MG63 (cell line): Measurements from ENCODE around the gene EMX2. TPM values are rescaled to one million over a fixed set of nuclear protein-coding genes. Genes with fewer than 3 reads are reported as not detected.
"Not testable (repeated sequence)": the region's sequence is repeated elsewhere in the genome, so short reads cannot be mapped to it uniquely, and the experiment has no call there.

Experiments used
- DNase-seq: peaks from one replicate; pipeline ENCODE4 v3.0.0-alpha.2; 2020
- H3K27me3 ChIP-seq: fragments of 250-450 bp; sonication (Bioruptor Pico); 2 replicates; pipeline ENCODE4 v1.5.1; 2020; ENCODE audit warnings: mild to moderate bottlenecking, moderate library complexity
- H3K36me3 ChIP-seq: fragments of 250-450 bp; sonication (Bioruptor Pico); 2 replicates; pipeline ENCODE4 v1.5.1; 2020; ENCODE audit warnings: mild to moderate bottlenecking, moderate library complexity
- H3K4me3 ChIP-seq: fragments of 250-450 bp; sonication (Bioruptor Pico); 2 replicates; pipeline ENCODE4 v1.5.1; 2020; ENCODE audit warnings: mild to moderate bottlenecking, moderate library complexity
- H3K9me3 ChIP-seq: fragments of 250-450 bp; sonication (Bioruptor Pico); 2 replicates; pipeline ENCODE4 v1.5.1; 2020; ENCODE audit warnings: mild to moderate bottlenecking, moderate library complexity
- total RNA-seq: library from RNA; depleted of rRNA; stranded (reverse); fragments of >200 nt; shearing (Covaris generic); gene quantifications from 2 replicates; pipeline ENCODE4 v1.2.3, GENCODE V29; 2014; ENCODE audit warnings: low replicate concordance

Gene EMX2
- total RNA-seq, 1 experiment from 2014 or later, result 0.33 TPM

GRCh38 chr10:117563780-117564179 is 21.2 kb downstream of the EMX2 start:
- no peaks in the 10 kb centered on the region for H3K9me3 ChIP-seq
- H3K36me3 ChIP-seq, result no peaks in the 10 kb centered on the region
- DNase-seq, result no peak
- H3K27me3 ChIP-seq, result no peaks in the 10 kb centered on the region
- no peak overlapping the region for H3K4me3 ChIP-seq

DNA sequence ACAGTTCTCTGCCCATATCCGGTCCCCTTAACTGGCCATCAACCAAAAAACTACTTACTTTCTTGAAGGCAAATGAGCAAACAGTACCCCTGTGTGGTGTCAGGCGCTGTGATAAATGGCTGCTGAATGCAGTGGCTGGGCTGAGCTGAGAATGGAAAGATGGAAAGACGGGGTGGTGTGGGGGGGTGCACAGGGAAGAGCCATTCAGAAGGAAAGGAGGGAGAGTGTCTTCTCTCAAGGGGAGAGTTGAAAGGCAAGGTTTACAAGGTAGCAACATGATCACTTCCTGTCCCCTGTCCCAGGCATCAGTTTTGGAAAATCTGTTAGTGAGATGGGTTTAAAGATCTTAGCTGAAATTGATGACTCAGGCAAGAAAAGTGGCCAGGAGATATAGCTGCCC is 22.5 kb downstream of the EMX2 start:
- Histone ChIP-seq H3K9me3 (no peaks in the 10 kb centered on the region), H3K27me3 (no peaks in the 10 kb centered on the region)

DNA sequence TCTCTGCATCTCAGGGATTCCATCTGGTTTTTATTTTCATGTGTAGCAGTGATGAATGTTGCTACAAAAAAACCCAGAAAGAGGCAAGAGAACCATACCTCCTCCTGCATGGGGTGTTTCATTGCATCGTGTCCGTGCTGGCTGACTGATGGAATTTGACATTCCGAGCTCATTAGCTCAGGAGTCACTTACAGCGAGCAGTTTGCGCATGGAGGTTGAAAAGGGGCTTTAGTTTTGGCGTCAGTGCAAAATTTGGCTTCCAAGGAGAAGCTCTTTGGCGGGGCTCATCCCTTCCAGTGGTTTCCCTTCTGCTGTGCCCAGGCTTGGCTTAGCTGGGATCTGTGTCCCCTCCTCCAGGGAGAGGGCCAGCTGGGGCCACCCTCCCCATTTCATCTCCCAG is 25.8 kb downstream of the EMX2 start:
- Histone ChIP-seq H3K4me3 (no peak overlapping the region), H3K9me3 (no peaks in the 10 kb centered on the region), H3K36me3 (no peaks in the 10 kb centered on the region), H3K27me3 (no peaks in the 10 kb centered on the region)
- DNase-seq, result no peak

More for the DNA sequence above, 22.5 kb downstream of the EMX2 start:
- DNase-seq, result no peak
- Histone ChIP-seq H3K4me3 (no peak overlapping the region), H3K36me3 (no peaks in the 10 kb centered on the region)

DNA sequence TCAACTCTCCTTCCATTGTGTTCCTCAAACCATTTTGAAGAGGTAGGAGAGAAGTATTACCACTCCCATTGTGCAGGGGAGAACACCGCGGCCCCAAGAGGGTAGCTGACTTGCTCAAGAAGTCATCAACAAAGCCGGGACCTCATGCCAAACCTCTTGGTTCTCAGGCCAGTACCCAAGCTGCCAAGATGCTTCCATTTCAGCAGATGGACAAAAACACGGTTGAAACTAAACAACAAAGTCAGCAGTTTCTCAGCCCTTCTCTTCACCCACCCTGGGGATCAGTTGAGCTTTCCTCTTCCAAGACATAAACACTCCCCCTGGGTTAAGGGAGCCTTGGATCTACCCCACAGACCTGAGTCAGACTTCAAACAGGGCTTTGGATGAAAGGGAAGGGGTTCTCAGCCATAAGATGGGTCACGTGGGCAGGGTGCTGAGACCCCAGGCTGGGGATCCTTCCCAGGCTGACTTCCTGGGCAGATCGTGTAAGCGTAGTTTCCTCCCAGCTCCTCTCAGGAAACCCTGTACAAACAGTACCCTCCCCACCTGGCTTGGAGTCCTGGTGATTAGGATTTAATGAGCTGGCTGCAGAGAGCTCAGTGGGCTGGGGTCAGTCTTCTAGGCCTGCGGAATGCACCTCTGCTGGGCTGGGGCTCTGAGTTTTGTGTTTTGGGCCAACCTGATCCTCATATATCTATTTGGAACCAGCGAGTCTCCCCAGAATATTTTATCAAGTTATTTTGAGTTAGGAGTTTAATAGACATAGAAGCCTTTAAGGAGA is 27.3 kb downstream of the EMX2 start:
- no peak for DNase-seq
- Histone ChIP-seq H3K4me3 (no peak overlapping the region), H3K9me3 (no peaks in the 10 kb centered on the region), H3K27me3 (no peaks in the 10 kb centered on the region), H3K36me3 (no peaks in the 10 kb centered on the region)

DNA sequence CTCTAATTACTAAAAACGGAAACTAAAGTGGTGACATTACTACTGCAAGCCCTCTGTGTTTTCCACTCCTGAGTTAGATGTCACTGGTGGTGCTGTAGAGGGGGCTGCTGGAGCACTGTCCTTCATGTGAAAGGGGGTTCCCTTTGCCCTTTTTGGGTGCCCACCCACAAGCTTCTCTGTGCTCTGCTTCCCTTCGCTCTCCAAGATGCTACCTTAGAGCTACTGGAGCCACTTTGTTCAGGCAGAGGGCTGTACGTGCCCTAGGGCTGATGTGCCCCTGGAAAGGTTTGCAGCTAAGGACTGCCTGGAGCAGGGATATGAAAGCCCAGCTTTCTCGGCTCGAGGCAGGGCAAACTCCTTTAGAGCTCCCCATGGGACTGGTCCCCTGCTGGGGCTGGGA is 28.3 kb downstream of the EMX2 start:
- Histone ChIP-seq H3K36me3 (no peaks in the 10 kb centered on the region), H3K27me3 (no peaks in the 10 kb centered on the region), H3K9me3 (no peaks in the 10 kb centered on the region), H3K4me3 (no peak overlapping the region)
- no peak for DNase-seq

DNA sequence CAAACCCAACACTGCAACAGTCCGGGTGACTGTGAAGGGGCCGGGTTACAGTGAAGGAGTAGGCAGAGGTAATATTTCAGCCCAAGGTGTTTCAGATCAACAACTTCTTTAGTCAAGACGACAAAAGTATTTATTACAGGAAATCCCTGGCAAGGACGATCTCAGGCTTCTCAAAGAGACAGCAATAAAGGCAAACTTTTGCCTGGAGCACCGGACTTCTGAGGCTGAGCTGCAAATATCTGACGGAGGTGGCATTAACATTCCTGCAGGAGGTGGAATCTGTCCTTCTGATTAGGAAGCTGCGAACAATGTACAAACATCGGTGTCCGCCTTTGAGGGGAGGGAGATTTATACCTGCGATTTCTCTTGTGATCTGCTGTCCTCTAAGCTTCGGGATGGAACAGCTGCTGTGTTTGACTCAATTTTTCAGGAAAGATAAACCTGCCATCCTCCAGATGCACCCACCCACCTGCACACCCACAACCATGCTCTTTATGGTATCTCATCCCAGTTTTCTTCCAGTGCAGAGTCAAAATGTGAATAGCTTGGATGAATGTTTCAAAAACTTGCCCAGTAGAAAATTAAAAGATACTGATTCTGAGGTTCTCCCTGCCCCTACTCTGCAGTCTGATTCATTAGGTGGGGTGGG is 32.1 kb downstream of the EMX2 start:
- Histone ChIP-seq H3K9me3 (no peaks in the 10 kb centered on the region), H3K36me3 (no peaks in the 10 kb centered on the region), H3K4me3 (no peak overlapping the region), H3K27me3 (no peaks in the 10 kb centered on the region)
- DNase-seq, result no peak

DNA sequence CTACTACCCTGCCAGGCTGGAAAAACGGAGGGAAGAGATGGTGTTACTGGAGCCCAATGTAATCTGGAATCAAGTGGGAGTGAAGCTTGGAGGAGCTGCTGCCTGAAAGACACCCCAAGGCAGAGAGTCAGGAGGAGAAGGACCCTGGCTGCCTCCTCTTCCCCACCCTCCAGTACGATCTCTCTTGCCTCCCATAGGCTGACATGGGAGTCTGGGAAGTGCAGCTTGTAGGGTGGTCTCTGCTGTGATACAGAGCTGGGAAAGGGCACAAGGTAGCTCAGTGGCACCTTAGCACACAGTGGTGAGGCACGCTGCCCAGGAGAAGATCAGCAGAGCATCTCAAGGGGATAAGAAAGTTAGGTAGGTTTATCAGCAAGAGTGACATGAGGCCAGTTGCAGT is 35.9 kb downstream of the EMX2 start:
- H3K36me3 ChIP-seq, result no peaks in the 10 kb centered on the region
- DNase-seq, result no peak
- H3K9me3 ChIP-seq, result no peaks in the 10 kb centered on the region
- H3K4me3 ChIP-seq, result no peak overlapping the region
- no peaks in the 10 kb centered on the region for H3K27me3 ChIP-seq

DNA sequence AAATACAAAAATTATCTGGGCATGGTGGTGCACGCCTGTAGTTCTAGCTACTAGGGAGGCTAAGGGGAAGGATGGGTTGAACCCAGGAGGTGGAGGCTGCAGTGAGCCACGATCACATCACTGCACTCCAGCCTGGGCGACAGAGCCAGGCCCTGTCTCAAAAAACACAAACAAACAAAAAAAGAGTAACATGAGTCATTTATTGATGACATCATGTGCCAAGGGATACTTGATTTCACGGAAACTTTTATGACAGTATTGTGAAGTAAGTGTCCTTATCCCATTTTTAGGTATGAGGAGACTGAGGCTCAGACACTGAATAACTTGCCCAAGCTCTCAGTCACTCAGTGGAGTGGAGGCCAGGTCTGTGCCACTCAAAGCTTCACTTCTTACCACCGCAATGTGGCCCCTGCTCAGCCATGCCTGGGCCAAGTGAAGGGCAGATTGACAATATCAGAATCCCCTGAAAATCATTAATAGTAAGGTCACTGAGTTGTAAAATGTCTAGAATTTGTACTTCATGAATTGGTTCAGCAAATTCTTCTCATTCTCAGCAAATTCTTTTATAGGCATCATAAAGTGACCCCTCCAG is 36.5 kb downstream of the EMX2 start:
- no peak overlapping the region for H3K4me3 ChIP-seq
- H3K36me3 ChIP-seq, result no peaks in the 10 kb centered on the region
- no peaks in the 10 kb centered on the region for H3K27me3 ChIP-seq
- no peak for DNase-seq
- H3K9me3 ChIP-seq, result no peaks in the 10 kb centered on the region

DNA sequence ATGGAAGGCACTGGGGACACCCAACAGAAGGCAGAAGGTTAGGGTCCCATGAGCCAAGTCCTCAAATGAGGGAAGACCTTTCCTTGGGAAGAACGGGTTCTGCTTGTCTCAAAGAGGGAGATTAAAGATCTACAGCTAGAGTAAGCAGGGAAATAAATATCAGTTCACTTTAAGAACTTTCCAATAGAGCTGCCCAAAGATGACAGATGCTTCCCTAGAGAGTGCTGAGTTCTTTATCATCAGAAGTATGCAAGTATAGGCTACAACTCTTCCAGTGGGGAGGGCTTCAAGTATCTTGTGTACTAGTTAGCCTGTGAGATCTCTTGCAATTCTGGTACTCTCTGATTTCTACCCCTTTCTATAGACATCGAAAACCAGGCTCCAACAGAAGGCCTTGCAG is 39.4 kb downstream of the EMX2 start:
- no peak overlapping the region for H3K4me3 ChIP-seq
- H3K27me3 ChIP-seq, result no peaks in the 10 kb centered on the region
- H3K36me3 ChIP-seq, result no peaks in the 10 kb centered on the region
- no peak for DNase-seq
- no peaks in the 10 kb centered on the region for H3K9me3 ChIP-seq

- not testable (repeated sequence) for H3K4me3 ChIP-seq, H3K27me3 ChIP-seq, H3K9me3 ChIP-seq, DNase-seq, H3K36me3 ChIP-seq
Observed at GRCh38 chr10:117584831-117585230, 42.3 kb downstream of the EMX2 start.

GRCh38 chr10:117587036-117587435 is 44.5 kb downstream of the EMX2 start:
- no peak overlapping the region for H3K4me3 ChIP-seq
- DNase-seq, result no peak
- no peaks in the 10 kb centered on the region for H3K27me3 ChIP-seq
- no peaks in the 10 kb centered on the region for H3K9me3 ChIP-seq
- no peaks in the 10 kb centered on the region for H3K36me3 ChIP-seq

DNA sequence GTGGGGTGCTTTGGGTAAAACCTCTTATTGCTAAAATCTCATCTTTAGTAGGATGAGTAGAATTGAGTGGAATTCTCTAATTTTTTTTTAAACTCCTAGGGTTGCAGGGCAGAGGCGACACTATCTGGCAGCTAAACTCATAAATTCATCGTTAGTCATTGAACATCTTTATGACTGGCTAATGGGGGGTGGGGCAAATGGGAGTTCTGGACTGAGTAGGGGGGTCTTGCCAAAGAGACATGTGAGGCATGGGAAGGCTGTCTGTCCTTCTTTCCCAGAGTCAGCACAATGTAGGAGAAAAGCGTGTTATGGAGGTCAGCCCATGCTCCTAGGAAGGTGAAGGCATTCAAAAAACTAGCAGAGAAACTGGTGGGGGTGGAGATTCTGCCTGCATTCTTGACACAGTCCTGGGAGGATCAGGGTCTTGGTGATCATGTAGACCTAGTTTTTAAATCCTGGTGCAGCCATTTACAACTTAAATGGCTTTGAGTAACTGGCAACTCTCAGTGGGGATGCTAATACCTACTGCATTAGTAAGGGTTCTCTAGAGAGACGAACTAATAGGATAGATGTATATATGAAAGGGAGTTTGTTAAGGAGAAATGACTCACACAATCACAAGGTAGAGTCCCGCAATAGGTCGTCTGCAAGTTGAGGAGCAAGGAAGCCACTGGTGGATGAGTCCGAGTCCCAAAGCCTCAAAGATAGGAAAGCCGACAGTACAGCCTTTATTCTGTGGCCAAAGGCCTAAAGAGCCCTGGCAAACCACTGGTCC is 47.7 kb downstream of the EMX2 start:
- Histone ChIP-seq H3K9me3 (peaks cover 12% of the 10 kb centered on the region), H3K36me3 (no peaks in the 10 kb centered on the region), H3K4me3 (no peak overlapping the region), H3K27me3 (no peaks in the 10 kb centered on the region)
- no peak for DNase-seq

DNA sequence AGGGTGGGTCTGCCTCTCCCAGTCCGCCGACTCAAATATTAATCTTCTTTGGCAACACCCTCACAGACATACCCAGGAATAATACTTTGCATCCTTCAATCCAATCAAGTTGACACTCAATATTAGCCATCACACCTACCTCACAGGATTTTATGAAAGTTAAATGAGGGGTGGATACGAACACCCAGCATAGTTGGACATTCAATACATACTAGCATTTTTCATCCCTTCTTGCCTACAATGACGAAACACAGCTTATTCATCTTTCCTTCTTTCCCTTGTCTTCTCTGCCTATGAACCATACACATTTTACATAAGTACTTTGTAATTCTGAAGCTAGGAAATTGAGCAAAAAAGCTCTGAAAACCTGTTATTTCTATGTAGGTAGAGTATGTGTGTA is 48.5 kb downstream of the EMX2 start:
- H3K4me3 ChIP-seq, result no peak overlapping the region

DNA sequence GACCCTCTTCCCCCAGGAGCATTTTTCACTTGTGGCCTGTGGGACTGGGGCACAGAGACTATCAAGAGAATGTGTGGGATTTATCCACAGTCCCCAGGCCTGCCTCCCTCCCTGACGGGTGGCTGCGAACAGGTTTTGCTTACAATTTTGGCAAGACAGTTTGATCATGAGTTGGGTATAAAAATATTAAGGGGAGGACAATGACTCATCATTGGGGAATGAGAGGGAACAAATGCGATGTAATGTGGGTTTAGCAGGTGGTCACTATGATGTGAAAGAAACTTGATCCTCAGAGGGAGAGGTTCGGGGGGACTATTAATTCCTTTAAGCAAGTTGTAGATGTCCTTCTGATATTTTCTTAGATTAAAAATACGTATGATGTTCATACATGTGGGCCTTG is 52.2 kb downstream of the EMX2 start:
- Histone ChIP-seq H3K4me3 (no peak overlapping the region), H3K27me3 (no peaks in the 10 kb centered on the region), H3K36me3 (no peaks in the 10 kb centered on the region), H3K9me3 (peaks cover 12% of the 10 kb centered on the region)
- DNase-seq, result no peak

More for the DNA sequence above, 48.5 kb downstream of the EMX2 start:
- Histone ChIP-seq H3K9me3 (peaks cover 12% of the 10 kb centered on the region), H3K27me3 (no peaks in the 10 kb centered on the region), H3K36me3 (no peaks in the 10 kb centered on the region)
- no peak for DNase-seq

- H3K36me3 ChIP-seq, result no peaks in the 10 kb centered on the region
- H3K4me3 ChIP-seq, result peak overlapping the region; percentile 14; the same call in 1 of the 2 replicates
- H3K27me3 ChIP-seq, result no peaks in the 10 kb centered on the region
- H3K9me3 ChIP-seq, result peaks cover 12% of the 10 kb centered on the region
- peak; percentile 55 for DNase-seq
Observed at GRCh38 chr10:117596706-117597105, 54.2 kb downstream of the EMX2 start.

DNA sequence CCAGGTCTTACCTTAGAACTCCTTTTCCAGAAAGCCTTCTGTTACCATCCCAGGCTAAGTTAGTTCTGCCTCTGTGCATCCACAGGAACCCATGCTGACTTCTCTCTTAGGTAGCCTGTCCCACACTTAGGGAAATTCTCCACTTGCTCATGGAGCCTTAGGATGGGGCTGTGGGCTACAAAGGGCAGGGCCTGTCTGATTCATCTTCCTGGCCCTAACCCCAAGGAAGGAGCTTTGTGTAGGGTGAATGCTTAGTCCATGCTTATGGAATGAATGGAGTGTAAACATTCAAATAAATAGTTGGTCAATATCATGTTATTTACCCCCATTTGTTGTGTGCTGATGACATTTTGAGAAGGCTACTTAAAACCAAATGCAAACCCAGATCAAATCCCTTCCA is 54.7 kb downstream of the EMX2 start:
- peak; percentile 86 for DNase-seq
- Histone ChIP-seq H3K4me3 (peak overlapping the region; percentile 14; the same call in 1 of the 2 replicates), H3K9me3 (peaks cover 12% of the 10 kb centered on the region), H3K27me3 (no peaks in the 10 kb centered on the region), H3K36me3 (no peaks in the 10 kb centered on the region)
